Activated gamma-delta T cell treated with anti-CD3 and anti-CD28 coated beads, Interleukin-2, amount 50 U/mL, for 16 hours (primary cell): Measurements from ENCODE around the gene DNAJB9.
A peak's percentile ranks its signal among the peaks of the same experiment; 100 is the strongest.

Experiments
- DNase-seq: peaks from one replicate; pipeline ENCODE4 v3.0.0-alpha.2; 2020; ENCODE audit warnings: low read depth

Gene DNAJB9

GRCh38 chr7:108568801-108569380 lies 783 bp upstream of the DNAJB9 start:
- no peak for DNase-seq

- peak; percentile 9 for DNase-seq
These were observed 577 bp downstream of the DNAJB9 start for GRCh38 chr7:108570146-108570755.

GRCh38 chr7:108572480-108572879 lies 2.8 kb downstream of the DNAJB9 start:
- DNase-seq = no peak

- no peak for DNase-seq
These were observed 5.5 kb downstream of the DNAJB9 start for GRCh38 chr7:108575156-108575555.

- DNase-seq = no peak
These were observed 6.4 kb downstream of the DNAJB9 start for GRCh38 chr7:108576116-108576515.

GRCh38 chr7:108578937-108579336 lies 9.3 kb downstream of the DNAJB9 start:
- no peak for DNase-seq

- DNase-seq = no peak
These were observed 10.6 kb downstream of the DNAJB9 start for GRCh38 chr7:108580298-108580697.

- DNase-seq = no peak
These were observed 12.2 kb downstream of the DNAJB9 start for GRCh38 chr7:108581655-108582491.

- DNase-seq = no peak
These were observed 14.5 kb downstream of the DNAJB9 start for GRCh38 chr7:108584211-108584610.

- no peak for DNase-seq
These were observed 16.2 kb downstream of the DNAJB9 start for GRCh38 chr7:108585843-108586242.

- no peak for DNase-seq
These were observed 16.6 kb downstream of the DNAJB9 start for GRCh38 chr7:108586274-108586710.

GRCh38 chr7:108589199-108589598 lies 19.5 kb downstream of the DNAJB9 start:
- DNase-seq = no peak

- no peak for DNase-seq
These were observed 20.2 kb downstream of the DNAJB9 start for GRCh38 chr7:108589874-108590273.

GRCh38 chr7:108590606-108591005 lies 20.9 kb downstream of the DNAJB9 start:
- DNase-seq = no peak

GRCh38 chr7:108592646-108593201 lies 23.1 kb downstream of the DNAJB9 start:
- no peak for DNase-seq

- DNase-seq = no peak
These were observed 26.9 kb downstream of the DNAJB9 start for GRCh38 chr7:108596560-108596959.

- DNase-seq = no peak
These were observed 28.5 kb downstream of the DNAJB9 start for GRCh38 chr7:108598153-108598552.

- no peak for DNase-seq
These were observed 29.4 kb downstream of the DNAJB9 start for GRCh38 chr7:108598914-108599580.

- no peak for DNase-seq
These were observed 30.7 kb downstream of the DNAJB9 start for GRCh38 chr7:108600399-108600798.

- DNase-seq = no peak
These were observed 34.1 kb downstream of the DNAJB9 start for GRCh38 chr7:108603656-108604306.

GRCh38 chr7:108604307-108605077 lies 34.8 kb downstream of the DNAJB9 start:
- DNase-seq = no peak
